AG09319 (cell line): Measurements from ENCODE around the gene LETMD1.

ENCODE experiments used
- DNase-seq: peaks from one replicate; pipeline ENCODE4 v3.0.0-alpha.2; 2010; ENCODE audit warnings: low read depth; ENCODE audit errors: extremely low read depth
- TF ChIP-seq, protein P1 (sequence below): IDR thresholded peaks from 2 replicates; pipeline ENCODE4 v1.5.1; 2011; ENCODE audit warnings: low read depth, mild to moderate bottlenecking, inconsistent platforms, low read length, moderate library complexity

LETMD1 gene

DNA sequence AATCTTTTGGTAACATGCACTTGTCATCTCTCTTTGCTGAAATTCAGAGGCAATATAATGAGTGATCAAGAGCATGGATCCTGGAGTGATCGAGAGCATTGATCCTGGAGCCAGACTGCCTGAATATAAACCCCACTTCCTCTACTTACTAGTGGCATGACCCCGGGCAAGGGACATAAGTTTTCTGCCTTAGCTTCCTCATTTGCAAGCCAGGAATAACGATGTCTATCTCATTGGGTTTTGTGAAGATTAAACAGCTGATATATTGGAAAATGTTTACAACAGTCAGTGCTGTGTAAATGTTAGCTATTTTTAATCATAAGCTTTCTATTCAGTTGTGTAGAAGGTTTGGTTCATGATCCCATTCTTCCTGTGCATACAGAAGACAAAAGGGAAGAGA, 37.6 kb downstream of the LETMD1 start:
- TF ChIP-seq, protein P1, sequence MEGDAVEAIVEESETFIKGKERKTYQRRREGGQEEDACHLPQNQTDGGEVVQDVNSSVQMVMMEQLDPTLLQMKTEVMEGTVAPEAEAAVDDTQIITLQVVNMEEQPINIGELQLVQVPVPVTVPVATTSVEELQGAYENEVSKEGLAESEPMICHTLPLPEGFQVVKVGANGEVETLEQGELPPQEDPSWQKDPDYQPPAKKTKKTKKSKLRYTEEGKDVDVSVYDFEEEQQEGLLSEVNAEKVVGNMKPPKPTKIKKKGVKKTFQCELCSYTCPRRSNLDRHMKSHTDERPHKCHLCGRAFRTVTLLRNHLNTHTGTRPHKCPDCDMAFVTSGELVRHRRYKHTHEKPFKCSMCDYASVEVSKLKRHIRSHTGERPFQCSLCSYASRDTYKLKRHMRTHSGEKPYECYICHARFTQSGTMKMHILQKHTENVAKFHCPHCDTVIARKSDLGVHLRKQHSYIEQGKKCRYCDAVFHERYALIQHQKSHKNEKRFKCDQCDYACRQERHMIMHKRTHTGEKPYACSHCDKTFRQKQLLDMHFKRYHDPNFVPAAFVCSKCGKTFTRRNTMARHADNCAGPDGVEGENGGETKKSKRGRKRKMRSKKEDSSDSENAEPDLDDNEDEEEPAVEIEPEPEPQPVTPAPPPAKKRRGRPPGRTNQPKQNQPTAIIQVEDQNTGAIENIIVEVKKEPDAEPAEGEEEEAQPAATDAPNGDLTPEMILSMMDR = no peak

DNA sequence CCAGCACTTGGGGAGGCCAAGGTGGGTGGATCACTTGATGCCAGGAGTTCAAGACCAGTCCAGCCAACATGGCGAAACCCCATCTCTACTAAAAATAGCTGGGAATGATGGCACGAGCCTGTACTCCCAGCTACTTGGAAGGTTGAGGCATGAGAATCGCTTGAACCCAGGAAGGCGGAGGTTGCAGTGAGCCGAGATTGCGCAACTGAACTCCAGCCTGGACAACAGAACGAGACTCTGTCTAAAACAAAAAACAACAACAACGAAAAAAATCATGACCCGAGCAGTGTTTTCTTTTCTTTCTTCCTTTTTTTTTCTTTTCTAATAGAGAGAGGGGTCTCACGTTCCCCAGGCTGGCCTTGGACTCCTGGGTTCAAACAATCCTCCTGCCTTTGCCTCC, 38.8 kb downstream of the LETMD1 start:
- no peak for DNase-seq
- TF ChIP-seq, protein P1 = no peak

More for the DNA sequence above, 37.6 kb downstream of the LETMD1 start:
- no peak for DNase-seq

DNA sequence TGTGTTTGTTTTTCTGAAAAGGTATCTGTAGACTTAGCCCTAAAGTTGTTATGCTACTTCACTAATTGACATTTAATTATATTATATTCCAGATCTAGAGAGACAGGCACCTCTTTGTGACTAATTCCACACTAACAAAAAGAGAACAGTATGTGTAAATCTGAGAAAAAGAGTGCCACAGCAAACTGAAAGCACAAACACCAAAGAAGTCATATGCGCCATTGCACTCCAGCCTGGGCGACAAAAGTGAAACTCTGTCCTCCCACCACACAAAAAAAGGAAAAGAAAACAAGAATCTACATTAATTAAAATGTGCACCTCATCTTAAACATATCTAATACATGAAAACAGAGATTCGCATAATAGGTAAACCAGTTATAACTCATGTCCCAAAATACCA, 39.7 kb downstream of the LETMD1 start:
- TF ChIP-seq, protein P1 = no peak
- DNase-seq = no peak

DNA sequence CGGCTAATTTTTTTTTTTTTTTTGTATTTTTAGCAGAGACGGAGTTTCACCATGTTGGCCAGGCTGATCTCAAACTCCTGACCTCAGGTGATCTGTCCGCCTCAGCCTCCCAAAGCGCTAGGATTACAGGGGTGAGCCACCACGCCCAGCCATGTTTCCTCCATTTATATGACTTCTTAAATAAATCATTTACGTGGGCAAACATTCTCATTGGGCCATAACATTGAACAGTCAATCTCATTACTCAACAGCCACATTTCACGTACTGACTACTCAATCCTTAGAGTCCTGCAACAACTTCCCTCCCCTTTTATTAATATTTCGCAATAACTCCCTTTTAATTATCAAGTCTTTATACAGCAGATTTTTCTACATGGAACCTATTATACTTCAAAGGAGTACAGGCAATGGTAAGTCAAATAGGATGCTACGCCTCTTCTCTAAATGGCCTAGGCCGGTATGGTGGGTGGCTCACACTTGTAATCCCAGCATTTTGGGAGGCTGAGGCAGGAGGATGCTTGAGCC, 42.6 kb downstream of the LETMD1 start:
- DNase-seq = no peak
- TF ChIP-seq, protein P1 = no peak

DNA sequence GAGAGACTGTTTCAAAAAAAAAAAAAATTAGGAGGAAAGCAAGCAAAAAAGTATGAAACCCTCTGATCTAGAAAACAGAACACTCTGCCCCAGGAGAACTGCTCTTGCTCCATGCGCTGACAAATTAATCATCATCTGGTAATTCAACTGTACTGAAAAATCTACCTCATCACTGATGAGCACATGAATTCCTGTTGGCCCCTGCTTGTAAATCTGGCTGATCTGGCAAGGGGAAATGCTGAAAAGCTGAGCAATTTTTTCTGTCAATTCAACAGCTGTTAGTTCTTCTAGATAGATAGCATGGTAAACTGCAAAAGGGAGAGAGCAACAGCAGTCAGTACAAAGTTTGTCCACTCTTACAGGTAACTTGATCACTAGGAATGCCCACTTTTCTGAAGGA, 50.5 kb downstream of the LETMD1 start:
- TF ChIP-seq, protein P1 = no peak
- no peak for DNase-seq

DNA sequence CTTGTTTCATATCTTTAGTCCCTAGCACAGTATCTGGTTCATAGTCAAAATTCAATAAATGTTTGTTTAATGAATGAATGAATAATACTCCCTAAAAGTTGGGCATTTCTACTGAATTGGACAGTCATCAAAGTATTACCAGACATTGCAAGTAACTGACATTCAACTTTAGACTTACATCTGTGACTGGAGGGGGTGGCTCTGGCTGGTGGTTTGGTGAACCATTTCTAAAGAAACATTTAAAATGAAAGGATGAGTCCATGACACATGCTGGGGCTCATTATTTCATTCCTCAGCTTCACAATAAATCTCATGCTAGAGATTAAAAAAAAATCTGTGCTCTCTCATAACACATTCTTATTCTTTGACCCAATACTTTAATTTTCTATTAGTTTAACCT, 55.9 kb downstream of the LETMD1 start:
- DNase-seq = no peak
- TF ChIP-seq, protein P1 = no peak

DNA sequence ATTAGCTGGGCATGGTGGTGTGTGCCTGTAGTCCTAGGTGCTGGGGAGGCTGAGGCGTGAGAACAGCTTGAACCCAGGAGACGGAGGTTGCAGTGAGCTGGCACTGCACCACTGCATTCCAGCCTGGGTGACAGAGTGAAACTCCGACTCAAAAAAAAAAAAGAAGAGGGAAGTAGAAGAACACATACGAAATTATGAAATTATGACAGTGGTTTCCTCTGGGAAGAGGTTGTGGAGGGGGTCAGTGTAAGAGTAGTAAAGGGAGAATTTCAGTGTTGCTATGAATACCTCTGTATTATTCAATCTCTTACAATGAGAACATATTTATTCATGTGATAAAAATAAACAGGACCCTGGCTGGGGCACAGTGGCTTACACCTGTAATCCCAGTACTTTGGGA, 60.0 kb downstream of the LETMD1 start:
- TF ChIP-seq, protein P1 = no peak
- DNase-seq = no peak
